OCI-LY7 (cell line): ENCODE measurements around the gene GCSAM. TPM values are rescaled to one million over a fixed set of nuclear protein-coding genes. Genes with fewer than 3 reads are reported as not detected.
A peak's percentile ranks its signal among the peaks of the same experiment; 100 is the strongest.

Experiments
- BruUV-seq: library from RNA; stranded (reverse); fragments of 400-500 nt; replicated peaks from 2 replicates; lab custom pipeline; 2021; lab: Mats Ljungman, UMichigan
- CTCF ChIA-PET: fragments of 300-600 bp; sonication (Branson Sonifier 250); formaldehyde crosslinking; loops from one replicate; lab custom pipeline; 2022; ENCODE audit warnings: antibody characterized with exemption; ENCODE audit not compliant: unreplicated experiment; lab: Charles Lee
- POLR2A ChIA-PET: fragments of 300-600 bp; sonication (Branson Sonifier 250); formaldehyde crosslinking; loops from one replicate; lab custom pipeline; 2022; ENCODE audit warnings: antibody characterized with exemption; lab: Charles Lee
- DNase-seq: peaks from one replicate; pipeline ENCODE4 v3.0.0-alpha.2; 2015; ENCODE audit warnings: low spot score
- H2AFZ ChIP-seq: fragments of 200-600 bp; sonication (generic), shearing (Covaris generic); 2 replicates; pipeline ENCODE4 v1.6.1; 2014; ENCODE audit warnings: mild to moderate bottlenecking, antibody characterized with exemption, low read length, moderate library complexity
- H3K27ac ChIP-seq: fragments of 200-600 bp; sonication (generic); 2 replicates; pipeline ENCODE4 v1.5.1; 2014; ENCODE audit warnings: mixed run types, low read depth, mild to moderate bottlenecking, moderate library complexity, low read length, inconsistent platforms; ENCODE audit not compliant: poor library complexity, severe bottlenecking
- H3K36me3 ChIP-seq: fragments of 200-600 bp; sonication (generic); 2 replicates; pipeline ENCODE4 v1.6.1; 2014; ENCODE audit warnings: mild to moderate bottlenecking, antibody characterized with exemption, low read length, moderate library complexity, mixed read lengths; ENCODE audit not compliant: insufficient read depth
- H3K4me1 ChIP-seq: fragments of 200-600 bp; sonication (generic); 2 replicates; pipeline ENCODE4 v1.5.1; 2014; ENCODE audit warnings: mild to moderate bottlenecking, low read length; ENCODE audit not compliant: insufficient read depth, poor library complexity, severe bottlenecking
- H3K4me2 ChIP-seq: fragments of 200-600 bp; sonication (generic); 2 replicates; pipeline ENCODE4 v1.6.1; 2014; ENCODE audit warnings: mild to moderate bottlenecking, low read length
- H3K4me3 ChIP-seq: fragments of 200-600 bp; sonication (generic); 2 replicates; pipeline ENCODE4 v1.5.1; 2014; ENCODE audit warnings: mild to moderate bottlenecking, low read depth, low read length; ENCODE audit not compliant: poor library complexity, severe bottlenecking
- H3K79me2 ChIP-seq: fragments of 200-600 bp; sonication (generic); 2 replicates; pipeline ENCODE4 v1.6.1; 2016; ENCODE audit warnings: low read depth, mild to moderate bottlenecking, low read length, moderate library complexity, mixed read lengths; ENCODE audit not compliant: insufficient read depth
- H3K9me2 ChIP-seq: fragments of 200-600 bp; sonication (generic); 2 replicates; pipeline ENCODE4 v1.6.1; 2016; ENCODE audit warnings: mild to moderate bottlenecking, low read length, mixed read lengths; ENCODE audit not compliant: insufficient read depth
- H3K9me3 ChIP-seq: fragments of 200-600 bp; sonication (generic); 2 replicates; pipeline ENCODE4 v1.6.1; 2014; ENCODE audit warnings: mild to moderate bottlenecking, mixed run types, low read length, mixed read lengths
- H4K20me1 ChIP-seq: fragments of 200-600 bp; sonication (generic); 2 replicates; pipeline ENCODE4 v1.6.1; 2014; ENCODE audit warnings: mild to moderate bottlenecking, antibody characterized with exemption, low read length, moderate library complexity, mixed read lengths; ENCODE audit not compliant: insufficient read depth
- CTCF ChIP-seq: fragments of 200-600 bp; sonication (generic); conservative IDR thresholded peaks from 2 replicates; pipeline ENCODE4 v1.5.1; 2014; ENCODE audit warnings: mild to moderate bottlenecking, antibody characterized with exemption, low read length, moderate library complexity, mixed read lengths
- EZH2phosphoT487 ChIP-seq: fragments of 200-600 bp; sonication (generic); IDR thresholded peaks from 2 replicates; pipeline ENCODE4 v1.6.1; 2018; ENCODE audit warnings: low read depth, borderline replicate concordance, mild to moderate bottlenecking, mixed run types, antibody characterized with exemption, low read length, moderate library complexity, mixed read lengths
- intact Hi-C: fragments of 100-400 bp; cut with micrococcal nuclease; formaldehyde crosslinking; loops from one replicate; pipeline ENCODE4 v1.10.0; 2022; ENCODE audit not compliant: unreplicated experiment
- total RNA-seq, 2 experiments: library from RNA; depleted of rRNA in 1 of 2; stranded (reverse); fragments of >200 nt in 1 of 2; shearing (Covaris generic) in 1 of 2; gene quantifications; 2 replicates each; pipeline ENCODE4 v1.2.3, GENCODE V29; 2014 to 2022

The GCSAM gene
- total RNA-seq, 2 experiments from 2014 or later, result 193 to 195 TPM

- no peak overlapping the region for H3K4me3 ChIP-seq
- no peak overlapping the region for H2AFZ ChIP-seq
- BruUV-seq, result no TSS peak
- POLR2A ChIA-PET, result interaction anchor here (0.6 kb wide), 1 partner anchor 160 kb away, joined by 3 read pairs; no protein-coding TSS in a partner anchor
- intact Hi-C loops, result loop anchor here (5.0 kb wide), 1 partner anchor 139 kb away; no protein-coding TSS in a partner anchor
- peaks cover 17% of the 10 kb centered on the region for H3K4me1 ChIP-seq
- DNase-seq, result no peak
- no peak overlapping the region for H3K27ac ChIP-seq
- no peaks in the 10 kb centered on the region for H3K9me2 ChIP-seq
- H3K36me3 ChIP-seq, result no peaks in the 10 kb centered on the region; the same call in 1 of the 2 replicates
- CTCF ChIA-PET, result no interaction called here
- no peaks in the 10 kb centered on the region for H4K20me1 ChIP-seq
- H3K4me2 ChIP-seq, result no peak overlapping the region
- peaks cover 43% of the 10 kb centered on the region for H3K9me3 ChIP-seq
- H3K79me2 ChIP-seq, result no peaks in the 10 kb centered on the region
- TF ChIP-seq EZH2phosphoT487 (no peak), CTCF (no peak)
Measured at GRCh38 chr3:112143251-112143650, 10.2 kb upstream of the GCSAM start.

GRCh38 chr3:112141293-112141692, 8.2 kb upstream of the GCSAM start:
- peaks cover 37% of the 10 kb centered on the region for H3K4me1 ChIP-seq
- intact Hi-C loops, result loop anchor here (5.0 kb wide), 1 partner anchor 141 kb away; no protein-coding TSS in a partner anchor
- no peaks in the 10 kb centered on the region for H4K20me1 ChIP-seq
- no peaks in the 10 kb centered on the region; the same call in 1 of the 2 replicates for H3K36me3 ChIP-seq
- H3K9me3 ChIP-seq, result peaks cover 24% of the 10 kb centered on the region; the same call in 1 of the 2 replicates
- no TSS peak for BruUV-seq
- no peak for DNase-seq
- no peaks in the 10 kb centered on the region; the same call in 1 of the 2 replicates for H3K79me2 ChIP-seq
- ChIA-PET CTCF (no interaction called here), POLR2A (no interaction called here)
- no peak overlapping the region for H3K4me3 ChIP-seq
- H3K27ac ChIP-seq, result no peak overlapping the region
- peak overlapping the region; percentile 37; the same call in 1 of the 2 replicates for H2AFZ ChIP-seq
- TF ChIP-seq EZH2phosphoT487, result no peak
- TF ChIP-seq CTCF, result no peak
- H3K9me2 ChIP-seq, result no peaks in the 10 kb centered on the region
- H3K4me2 ChIP-seq, result no peak overlapping the region

GRCh38 chr3:112140584-112140983, 7.5 kb upstream of the GCSAM start:
- Histone ChIP-seq H3K4me2 (no peak overlapping the region), H3K9me3 (peaks cover 17% of the 10 kb centered on the region; the same call in 1 of the 2 replicates), H3K9me2 (no peaks in the 10 kb centered on the region), H2AFZ (no peak overlapping the region), H3K4me3 (no peak overlapping the region), H3K27ac (no peak overlapping the region), H3K79me2 (peaks cover 4% of the 10 kb centered on the region; the same call in 1 of the 2 replicates), H3K36me3 (no peaks in the 10 kb centered on the region; the same call in 1 of the 2 replicates), H4K20me1 (no peaks in the 10 kb centered on the region), H3K4me1 (peaks cover 44% of the 10 kb centered on the region)
- POLR2A ChIA-PET, result interaction anchor here (0.7 to 1.5 kb wide), 3 partner anchors 29 to 66 kb away, joined by 3 to 6 read pairs (median 5); no protein-coding TSS in a partner anchor
- TF ChIP-seq EZH2phosphoT487, result no peak
- TF ChIP-seq CTCF, result no peak
- CTCF ChIA-PET, result no interaction called here
- intact Hi-C loops, result loop anchor here (5.0 kb wide), 1 partner anchor 142 kb away; no protein-coding TSS in a partner anchor
- DNase-seq, result no peak
- BruUV-seq, result no TSS peak
